GM21526 (cell line): ENCODE data around the gene CHI3L1.

Experiments
- ATAC-seq: cut with Tn5 transposase; IDR thresholded peaks from one replicate; pipeline ENCODE4 v1.9.1; 2021; ENCODE audit warnings: moderate library complexity; ENCODE audit not compliant: unreplicated experiment, low FRiP score

The CHI3L1 gene

DNA sequence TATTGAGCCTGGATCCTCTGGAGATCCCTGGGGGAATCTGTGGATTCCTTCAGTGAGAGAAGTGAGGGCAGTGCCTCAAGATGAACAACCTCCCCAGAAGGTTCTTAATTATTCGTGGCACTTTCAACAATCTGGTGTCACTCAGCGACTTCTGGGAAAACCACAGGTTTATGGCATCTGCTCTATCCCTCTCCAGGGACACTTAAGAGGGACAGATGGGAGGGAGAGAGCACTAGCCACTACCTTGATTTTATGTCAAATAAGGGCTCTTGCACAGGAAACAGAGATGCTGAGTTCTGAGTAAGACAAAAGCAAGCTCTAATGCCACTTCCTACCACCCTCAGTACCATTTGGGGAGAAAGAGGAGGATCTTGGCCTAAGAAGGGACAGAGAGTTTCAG is 21.2 kb upstream of the CHI3L1 start:
- ATAC-seq: no peak

DNA sequence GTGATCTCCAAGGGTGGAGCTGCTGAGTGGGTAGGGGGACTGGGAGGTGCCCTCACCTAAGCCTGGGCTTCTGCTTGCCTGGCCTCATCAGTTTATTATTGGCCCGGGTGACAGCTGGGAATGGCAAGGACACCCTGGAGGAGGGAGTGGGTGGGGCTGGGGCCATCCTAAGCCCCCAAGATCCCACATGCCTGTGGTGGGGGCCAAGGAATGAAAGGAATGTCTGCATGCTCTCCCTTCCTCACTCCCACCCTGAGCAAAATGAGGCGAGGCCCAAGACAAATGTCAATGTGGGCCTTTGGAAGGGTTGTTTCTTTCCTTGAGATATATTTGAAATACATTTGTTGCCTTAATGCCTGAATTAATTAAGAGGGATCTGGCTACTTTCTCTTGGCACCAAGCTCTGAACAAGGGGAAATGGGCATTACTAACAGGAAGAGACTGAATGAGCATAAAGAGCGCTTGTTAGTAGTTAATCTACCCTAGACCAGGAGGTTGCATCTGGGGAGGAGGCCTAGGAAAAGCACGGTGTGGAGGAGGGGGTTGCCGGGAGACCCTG is 19.7 kb upstream of the CHI3L1 start:
- no peak for ATAC-seq

DNA sequence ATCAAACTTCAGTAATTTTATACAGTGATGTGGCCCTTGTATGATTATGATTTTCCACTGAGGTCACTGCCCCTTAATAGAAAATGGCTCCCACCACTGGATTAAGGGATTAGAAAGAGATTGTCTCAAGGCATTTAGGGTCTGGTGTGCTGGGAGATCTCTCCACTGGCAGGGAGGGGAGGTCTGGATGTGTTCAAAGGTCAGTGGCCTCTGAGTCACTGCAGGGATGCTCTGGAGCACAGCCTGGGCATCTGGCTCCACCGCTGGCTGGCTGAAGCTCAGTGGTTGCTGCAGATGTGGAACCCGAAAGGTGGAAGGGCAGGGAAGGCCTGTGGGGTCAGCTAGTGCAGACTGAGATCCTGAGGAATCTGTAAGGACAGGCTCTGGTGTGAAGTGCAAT is 18.3 kb upstream of the CHI3L1 start:
- ATAC-seq: no peak

DNA sequence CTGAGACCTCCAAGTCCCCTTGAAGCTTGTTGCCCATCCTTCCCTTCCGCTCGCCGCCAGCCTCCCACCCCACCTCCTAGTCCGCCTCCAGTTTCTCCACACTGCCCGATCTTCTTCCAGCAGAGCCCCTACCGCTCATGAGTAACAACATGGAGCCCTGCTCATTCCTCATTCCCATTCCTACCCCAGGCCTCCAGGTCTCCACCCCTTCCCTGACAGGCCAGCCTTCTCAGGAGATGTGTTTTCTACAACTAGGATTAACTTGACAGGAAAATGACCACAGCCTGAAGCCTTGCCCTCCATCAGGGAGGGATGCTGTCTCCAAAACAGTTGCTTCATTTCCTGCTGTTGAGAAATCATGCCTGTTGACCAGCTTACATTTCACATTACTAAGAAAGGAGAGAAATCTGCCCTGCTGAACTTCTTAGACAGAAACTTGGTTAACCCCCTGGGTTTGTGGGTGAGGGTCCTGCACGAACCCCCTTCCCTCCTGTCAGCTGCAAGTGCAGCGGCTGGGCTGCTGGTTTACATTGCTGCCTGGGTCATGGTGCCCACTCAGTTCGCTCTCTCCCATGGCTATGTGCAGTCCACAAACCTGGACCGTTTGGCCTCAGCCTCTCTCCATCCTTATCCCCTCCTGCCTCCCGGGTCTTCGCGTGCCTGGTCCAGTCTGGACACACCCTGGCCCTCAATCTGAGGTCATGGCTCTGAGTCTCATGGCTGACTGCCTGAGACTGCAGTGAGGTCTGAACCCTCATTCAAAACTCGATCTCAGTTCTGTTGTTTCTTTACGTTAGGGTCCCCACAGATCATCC is 16.1 kb upstream of the CHI3L1 start:
- ATAC-seq: no peak

DNA sequence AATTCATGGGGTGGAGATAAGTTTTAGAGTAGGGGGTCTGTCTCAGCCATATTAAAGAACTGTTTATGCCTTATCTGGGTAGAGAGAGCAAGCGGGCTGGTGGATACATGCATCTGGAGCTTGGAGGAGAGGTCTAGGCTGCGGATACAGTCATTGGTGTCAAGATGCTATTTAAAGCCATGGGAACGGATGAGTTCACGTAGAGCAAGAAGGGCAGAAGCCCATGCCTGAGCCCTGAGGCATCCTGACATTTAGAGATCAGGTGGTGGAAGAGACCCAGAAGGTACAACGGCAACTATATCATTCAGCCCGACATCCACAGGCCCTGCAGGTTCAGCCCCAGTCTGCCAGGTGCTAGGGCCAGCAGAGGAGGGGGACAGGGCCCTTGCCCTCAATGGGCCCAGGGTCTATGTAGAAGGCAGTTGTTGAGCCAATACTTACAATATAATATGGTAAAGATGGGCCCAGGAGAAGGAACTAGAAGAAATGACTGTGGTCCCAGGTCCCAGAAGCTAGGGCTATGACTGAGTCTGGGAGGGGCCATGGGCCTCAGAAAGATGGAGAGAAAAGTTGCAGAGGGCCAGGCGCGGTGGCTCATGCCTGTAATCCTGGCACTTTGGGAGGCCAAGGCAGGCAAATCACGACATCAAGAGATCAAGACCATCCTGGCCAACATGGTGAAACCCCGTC is 15.2 kb upstream of the CHI3L1 start:
- ATAC-seq: no peak

DNA sequence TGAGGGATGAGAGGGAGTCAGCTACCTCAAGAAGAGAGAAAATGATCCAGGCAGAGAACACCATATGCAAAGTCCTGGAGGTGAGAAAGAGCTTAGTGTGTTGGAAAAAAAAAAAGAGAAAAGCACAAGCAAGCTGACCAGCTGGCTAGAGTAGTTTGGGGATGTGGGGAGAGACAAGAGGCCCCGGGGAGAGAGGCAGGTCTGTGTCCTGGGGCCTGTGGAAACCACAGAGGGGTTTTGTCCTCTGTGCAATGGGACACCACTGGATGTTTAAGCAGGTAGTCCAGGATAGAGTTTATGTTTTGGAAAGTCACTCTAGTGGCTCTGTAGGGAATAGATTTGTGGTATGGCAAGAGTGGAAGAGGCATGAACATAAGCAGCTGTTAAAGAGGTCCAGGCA is 14.4 kb upstream of the CHI3L1 start:
- ATAC-seq: no peak

DNA sequence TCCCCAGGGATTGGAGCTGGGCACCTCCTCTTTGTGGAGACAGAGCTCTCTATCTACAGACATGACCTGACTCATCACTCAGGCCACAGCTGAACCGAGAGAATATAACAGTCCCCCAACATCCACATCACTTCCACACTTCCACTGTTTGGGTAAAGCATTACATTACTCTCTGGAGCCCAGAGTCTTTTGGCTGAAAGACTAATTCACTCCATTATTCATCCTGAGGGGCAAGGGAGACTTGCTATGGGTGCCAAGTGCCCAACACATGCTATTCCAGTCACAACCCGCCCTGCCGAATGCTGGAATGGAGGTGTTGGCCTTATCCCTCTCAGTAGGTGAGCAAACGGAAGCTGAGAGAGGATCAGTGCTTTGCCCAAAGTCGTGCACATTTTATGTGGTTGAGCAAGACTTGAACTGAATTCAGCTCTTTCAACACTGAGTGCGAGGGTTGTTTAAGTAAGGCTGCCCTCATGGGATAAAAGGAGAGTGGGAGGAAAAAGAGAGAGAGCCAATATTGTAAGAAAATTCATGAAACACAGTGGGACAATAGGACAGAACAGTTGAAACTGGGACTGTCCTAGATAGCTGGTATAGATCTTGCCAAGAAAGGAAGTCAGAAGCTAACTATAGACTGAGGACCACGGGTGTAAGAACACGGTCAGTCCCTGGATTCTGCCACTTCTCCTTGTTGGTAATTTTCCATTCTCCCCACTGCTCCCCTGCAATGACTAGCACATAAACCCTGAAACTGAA is 13.5 kb upstream of the CHI3L1 start:
- ATAC-seq: no peak

DNA sequence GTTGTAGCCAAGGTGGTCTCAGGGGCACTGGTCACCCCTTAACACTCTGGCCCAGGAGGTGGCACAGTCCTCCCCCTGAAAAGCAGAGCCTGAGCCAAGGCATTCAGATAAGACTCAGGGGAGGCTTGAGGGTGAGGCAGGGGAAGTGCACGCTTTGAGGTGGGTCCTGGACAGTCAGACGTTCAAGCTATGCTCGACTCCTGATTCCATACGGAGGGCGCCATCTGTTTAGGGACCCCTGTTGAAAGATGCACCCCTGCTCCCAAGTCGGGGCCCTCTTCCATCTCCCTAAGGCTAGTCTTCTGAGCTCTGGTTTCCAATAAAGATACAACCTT is 12.9 kb upstream of the CHI3L1 start:
- no peak for ATAC-seq

DNA sequence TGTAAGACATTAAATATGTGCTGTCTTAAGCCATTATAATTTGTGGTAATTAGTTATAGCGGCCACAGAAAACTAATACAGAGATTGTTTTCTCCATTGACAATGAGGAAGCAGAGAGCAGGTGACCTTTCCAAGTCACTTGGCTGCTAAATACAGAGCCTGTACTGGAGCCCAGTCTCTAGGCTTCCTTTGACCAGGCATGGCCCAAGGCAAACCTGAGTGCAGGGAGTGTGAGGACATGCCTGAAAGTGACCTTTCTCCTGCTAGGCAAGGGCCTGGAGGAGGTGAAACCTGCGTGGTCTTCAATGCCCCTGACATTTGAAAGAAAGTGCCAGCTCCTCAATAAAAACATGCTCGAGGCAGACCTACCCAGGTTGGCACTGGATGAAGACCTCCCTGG is 12.5 kb upstream of the CHI3L1 start:
- ATAC-seq: no peak

DNA sequence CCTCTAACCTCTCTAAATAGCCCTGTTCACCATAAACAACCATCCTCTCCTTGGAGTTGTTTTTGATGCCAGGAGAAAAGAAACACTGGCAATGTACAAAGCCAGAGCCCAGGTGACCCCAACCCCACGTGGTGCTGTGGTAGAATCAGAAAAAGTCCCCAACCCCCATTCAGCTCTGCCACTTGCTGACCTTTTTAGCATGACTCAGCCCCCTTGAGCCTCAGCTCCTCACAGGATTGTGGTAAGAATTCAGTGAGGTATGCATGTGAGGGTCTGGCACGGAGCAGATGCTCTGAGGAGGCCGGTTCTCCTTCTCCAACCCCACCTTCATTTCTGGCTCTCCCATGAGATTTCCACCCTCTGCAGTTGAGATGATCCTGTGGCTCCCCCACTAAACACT is 11.1 kb upstream of the CHI3L1 start:
- ATAC-seq: no peak

DNA sequence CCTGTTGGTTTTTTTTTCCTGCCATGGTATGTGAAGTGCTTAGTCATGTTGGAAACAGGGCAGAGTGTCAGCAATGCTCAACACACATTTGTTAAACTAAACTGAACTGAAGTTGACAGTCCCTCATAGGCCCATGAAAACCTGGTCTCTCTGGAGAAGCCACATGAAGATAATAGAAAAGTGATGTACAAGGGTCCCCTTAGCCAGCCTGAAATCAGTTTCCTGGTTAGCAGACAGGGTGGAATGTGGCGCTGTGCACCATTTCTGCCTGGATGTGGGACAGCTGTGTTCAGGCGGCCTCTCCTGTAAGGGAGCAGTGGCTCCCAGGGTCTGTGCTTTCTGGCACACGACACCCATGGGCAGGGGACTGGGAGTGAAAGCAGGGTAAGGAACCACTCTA is 9.9 kb upstream of the CHI3L1 start:
- no peak for ATAC-seq

DNA sequence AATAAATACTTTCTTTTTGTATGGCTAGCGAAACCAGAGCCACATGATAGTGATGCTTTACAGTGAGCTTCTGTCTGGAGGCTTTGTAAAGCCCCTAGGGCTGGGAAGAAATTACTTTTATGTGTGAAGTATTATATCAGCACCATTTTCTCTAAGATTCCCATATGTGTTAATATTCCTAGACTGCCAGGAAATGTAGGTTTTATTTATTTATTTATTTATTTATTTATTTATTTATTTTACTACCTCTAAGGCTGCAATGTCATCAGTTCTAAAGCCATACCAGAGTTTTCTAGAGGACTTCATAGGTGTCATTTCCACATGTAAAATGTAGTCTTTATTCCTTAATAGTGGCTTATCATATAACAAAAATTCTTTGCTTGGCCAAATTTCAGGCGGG is 4.4 kb upstream of the CHI3L1 start:
- ATAC-seq: no peak

DNA sequence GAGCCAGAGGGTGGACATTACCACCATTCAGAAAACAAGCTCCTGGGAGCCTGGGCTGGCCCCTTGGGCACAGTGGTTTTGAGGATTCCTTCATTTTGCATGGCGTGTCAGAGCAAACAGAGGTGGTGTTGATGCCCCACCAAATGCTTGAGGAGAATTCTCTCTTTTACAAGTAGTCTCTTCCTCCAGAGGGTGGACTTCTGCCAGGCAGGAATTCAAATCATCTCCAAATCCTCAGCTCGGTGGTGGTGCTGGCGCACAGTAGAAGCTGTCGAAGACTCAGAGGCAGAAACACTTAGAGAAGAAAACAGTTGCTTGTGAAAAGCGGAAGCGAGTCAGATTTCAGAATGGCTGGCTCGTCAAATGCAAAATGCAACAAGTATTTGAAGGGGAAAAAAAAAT is 3.4 kb upstream of the CHI3L1 start:
- no peak for ATAC-seq

DNA sequence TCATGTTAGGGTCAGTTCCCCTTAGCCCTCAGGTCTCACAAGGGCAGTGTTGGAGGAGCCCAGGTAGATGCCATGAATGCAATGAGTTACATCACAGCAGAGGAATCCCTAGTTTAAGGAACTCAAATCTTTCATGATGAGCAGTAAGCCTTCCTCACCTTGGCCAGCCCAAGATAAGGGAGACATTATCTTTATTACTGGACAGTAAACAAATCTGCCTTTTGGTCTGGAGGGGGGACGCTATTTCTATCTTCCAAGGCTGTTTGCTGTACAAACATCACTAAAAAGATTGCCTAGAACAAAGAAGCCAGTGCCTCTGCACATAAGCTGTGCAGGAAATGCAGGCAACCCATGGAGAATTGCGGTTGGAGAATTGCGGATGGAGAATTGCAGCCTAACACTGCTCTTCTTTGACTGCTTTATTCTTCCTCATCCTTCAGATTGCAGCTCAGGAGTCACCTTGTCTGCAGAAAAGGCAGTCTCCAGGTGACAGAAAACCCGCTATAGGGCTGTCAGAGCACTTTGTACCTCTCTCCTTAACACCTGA is 2.3 kb upstream of the CHI3L1 start:
- ATAC-seq: no peak

DNA sequence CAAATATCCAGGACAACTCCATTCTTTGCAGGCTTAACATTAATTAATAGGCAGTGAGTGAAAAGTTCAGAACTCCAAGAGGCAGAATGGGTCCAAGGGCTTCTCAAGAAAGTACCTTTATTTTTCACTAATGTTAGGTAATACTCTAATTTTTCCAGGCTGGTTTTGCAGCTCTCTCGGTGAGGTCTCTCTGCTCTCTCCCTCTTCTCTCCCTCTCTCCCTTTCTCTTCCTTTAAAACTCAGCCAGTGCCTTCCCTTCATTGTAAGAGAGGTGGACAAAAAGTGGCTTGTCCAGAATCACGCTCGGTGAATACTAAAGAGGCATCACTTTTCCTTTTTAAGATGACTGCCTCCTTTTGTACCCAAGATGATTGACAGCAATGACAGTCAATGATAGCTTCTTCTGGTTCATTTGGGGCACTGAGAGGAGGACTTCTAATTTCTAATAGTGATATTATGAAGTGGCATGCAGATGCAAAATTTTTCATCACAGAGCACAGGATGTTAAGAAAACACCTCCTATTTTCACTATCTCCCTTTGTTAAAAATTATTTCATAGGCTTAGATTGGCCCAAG is 1.3 kb upstream of the CHI3L1 start:
- ATAC-seq: no peak

DNA sequence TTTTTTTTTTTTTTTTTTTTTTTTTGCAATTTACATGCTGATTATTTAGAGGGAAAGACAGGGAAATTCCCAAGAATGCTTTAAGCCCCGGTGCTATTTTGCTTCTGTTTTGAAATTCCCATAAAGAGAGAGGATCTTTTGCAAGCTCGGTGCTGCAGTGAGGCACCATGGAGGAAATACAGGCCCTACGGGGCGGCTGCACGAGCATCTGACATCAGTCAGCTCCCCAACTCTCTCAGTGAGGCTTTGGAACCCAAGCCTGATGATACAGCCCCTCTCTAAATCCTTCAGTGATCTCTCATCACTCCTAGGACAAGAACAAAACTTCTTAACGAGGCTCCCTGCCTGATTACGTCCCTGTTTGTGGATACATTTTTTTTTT is 791 bp upstream of the CHI3L1 start:
- no peak for ATAC-seq

DNA sequence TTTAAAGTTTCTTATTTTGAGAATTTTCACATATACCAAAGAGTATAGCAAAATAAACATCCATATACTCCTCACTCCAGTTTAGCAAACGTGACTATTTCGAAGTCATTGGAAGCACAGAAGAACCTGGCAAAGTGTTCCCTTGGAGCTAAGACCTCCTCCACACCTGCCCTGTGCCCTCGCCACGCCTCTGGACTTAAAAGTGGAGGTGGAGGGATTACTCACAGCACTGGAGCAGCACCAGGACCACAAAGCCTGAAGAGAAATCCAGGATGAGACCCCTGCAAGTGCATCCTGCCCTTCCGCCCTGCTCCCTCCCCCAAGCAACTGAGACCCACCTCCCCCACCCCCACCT is 436 bp downstream of the CHI3L1 start:
- no peak for ATAC-seq

DNA sequence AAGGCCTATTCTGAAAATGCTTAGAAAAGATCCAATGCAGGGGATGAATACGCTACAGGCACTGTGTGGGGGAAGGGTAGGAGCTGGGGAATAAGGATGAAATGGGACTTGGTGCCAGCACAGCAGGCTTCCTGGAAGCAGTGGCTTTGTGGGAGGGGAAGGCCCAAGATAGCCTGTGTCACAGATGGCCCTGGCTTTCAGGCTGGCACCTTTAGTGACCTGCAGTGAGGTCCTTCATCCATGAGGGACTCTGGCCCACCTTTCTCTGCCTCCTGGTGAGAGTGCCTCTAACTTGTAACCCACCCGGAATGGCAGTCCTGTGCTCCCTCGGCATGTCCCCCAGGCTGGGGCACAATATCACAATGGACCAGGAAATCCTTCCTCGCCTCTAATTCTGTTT is 919 bp downstream of the CHI3L1 start:
- no peak for ATAC-seq

DNA sequence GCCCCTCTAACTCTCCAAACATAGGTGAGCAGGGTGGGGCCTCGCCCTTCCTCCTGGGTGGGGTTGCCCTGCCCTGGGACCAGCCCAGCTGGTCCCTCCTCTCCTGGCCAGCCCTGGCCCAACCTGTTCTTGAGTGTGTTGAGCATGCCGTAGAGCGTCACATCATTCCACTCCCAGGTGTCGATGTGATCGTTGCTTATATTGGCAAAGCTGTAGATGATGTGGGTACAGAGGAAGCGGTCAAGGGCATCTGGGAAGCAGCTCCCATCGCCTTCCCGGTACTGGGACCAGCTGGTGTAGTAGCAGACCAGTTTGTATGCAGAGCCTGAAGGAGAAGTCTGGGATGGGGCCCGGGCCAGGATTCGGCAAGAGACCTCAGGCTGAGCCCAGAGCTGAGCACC is 1.4 kb downstream of the CHI3L1 start:
- no peak for ATAC-seq

DNA sequence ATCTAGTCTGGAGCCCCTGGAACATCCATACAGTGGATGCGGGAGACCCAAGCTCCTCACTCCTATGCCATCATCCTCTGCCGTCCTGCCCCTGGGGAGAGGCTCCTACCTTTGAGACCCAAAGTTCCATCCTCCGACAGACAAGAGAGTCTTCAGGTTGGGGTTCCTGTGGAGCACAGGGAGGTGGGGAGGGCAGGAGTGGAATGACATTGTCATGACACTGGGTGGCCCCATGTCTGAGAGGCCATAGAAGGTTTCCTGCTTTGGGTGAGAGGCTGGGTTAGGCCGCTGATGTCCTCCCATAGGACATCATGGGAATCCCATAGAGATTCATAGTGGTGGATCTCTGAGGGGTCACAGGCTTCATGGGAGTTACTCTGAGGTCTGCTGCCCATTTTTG is 2.0 kb downstream of the CHI3L1 start:
- ATAC-seq: no peak

DNA sequence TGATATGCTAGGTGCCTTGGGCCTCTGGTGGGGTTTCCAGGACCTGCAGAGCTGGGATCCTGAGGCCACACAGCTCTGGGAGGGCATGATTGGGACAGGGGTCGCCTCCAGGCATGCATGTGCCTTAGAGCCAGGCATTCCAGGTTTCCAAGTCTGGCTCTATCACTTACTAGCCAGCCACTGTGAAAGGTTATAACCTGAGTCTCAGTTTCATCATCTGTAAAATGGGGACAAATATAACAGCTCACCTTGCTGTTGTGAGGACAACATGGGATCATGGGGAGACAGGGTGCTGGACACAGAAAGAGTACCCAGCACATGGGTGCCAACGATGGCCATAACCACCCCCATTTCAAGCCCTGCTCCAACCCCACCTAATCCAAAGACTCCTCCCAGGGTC is 2.7 kb downstream of the CHI3L1 start:
- ATAC-seq: no peak
